Measurements from ENCODE around the gene VCL. TPM values are rescaled to one million over a fixed set of nuclear protein-coding genes. Genes with fewer than 3 reads are reported as not detected.
"Not testable (repeated sequence)": the region's sequence is repeated elsewhere in the genome, so short reads cannot be mapped to it uniquely, and the experiment has no call there.

VCL gene
- total and polyA plus RNA-seq, 8 donors: 8.6 to 51.7 (median 28.5) TPM

GRCh38 chr10:74139981-74140380 is 142.1 kb downstream of the VCL start:
- Histone ChIP-seq H3K4me3 (no peak overlapping the region), H3K36me3 (peaks cover 0 to 27% (median 5%) of the 10 kb centered on the region in 3 donors), H3K4me1 (peaks cover 4 to 7% (median 6%) of the 10 kb centered on the region in 3 donors), H3K27me3 (no peaks in the 10 kb centered on the region), H3K27ac (no peak overlapping the region), H3K9me3 (no peaks in the 10 kb centered on the region)
- DNase-seq: peak in 1 of 6 donors; percentile 54
- WGBS, 2 donors: 95 to 98% methylated on average over 17 to 18 of the region's 18 CpGs
- intact Hi-C loops (cut with DNase I): no loop called here
- no peak for TF ChIP-seq CTCF (IDR thresholded peaks at IDR 0.05)
- FAIRE-seq: no peak
- no peak for ATAC-seq

DNA sequence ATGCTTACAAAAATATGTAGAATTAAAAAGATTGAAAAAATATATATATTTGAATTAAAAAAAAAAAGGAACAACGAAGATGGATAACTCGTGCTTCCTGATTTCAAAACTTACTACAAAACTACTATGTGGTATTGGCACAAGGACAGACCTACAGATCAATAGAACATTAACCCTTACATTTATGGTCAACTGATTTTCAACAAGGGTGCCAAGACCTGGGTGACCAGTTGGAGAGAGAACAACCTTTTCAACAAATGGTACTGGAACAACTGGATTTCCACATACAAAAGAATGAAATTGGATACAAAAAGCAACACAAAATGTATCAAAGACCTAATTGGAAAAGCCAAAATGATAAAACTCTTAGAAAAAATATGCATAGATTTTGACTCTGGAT is 142.6 kb downstream of the VCL start:
- no peak for TF ChIP-seq CTCF (IDR thresholded peaks at IDR 0.05)
- no peaks in the 10 kb centered on the region for H3K27me3 ChIP-seq
- DNase-seq: no peak
- no peak overlapping the region for H3K27ac ChIP-seq
- no peak for ATAC-seq
- peaks cover 0 to 26% (median 5%) of the 10 kb centered on the region in 3 donors for H3K36me3 ChIP-seq
- H3K4me3 ChIP-seq: no peak overlapping the region
- peaks cover 0 to 7% (median 6%) of the 10 kb centered on the region in 3 donors for H3K4me1 ChIP-seq
- intact Hi-C loops (cut with DNase I): no loop called here
- no peaks in the 10 kb centered on the region for H3K9me3 ChIP-seq
- no peak for FAIRE-seq
- 7 to 12% methylated on average over 2 of the region's 2 CpGs for WGBS, 2 donors

DNA sequence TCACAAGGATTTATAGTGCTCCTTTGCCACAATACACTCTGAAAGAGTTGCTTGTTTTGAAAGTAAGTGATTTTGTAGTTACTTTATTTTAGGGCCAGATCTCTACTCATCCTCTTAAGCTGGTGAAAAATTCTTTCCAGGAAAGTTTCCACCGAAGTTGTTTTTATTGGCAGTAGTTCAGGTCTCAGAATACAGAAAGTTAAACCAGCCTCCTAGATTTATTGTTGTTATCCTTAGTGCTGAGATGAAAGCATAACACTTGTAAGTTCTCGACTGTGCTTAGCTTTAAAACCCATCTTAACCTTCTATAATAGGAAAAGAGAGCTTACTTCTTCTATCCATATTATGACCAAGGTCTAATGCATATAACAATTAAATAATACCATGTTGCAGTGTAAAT is 147.2 kb downstream of the VCL start:
- Histone ChIP-seq H3K36me3 (no peaks in the 10 kb centered on the region), H3K4me3 (no peak overlapping the region), H3K27me3 (no peaks in the 10 kb centered on the region), H3K27ac (no peak overlapping the region), H3K9me3 (no peaks in the 10 kb centered on the region), H3K4me1 (peaks cover 7 to 17% (median 8%) of the 10 kb centered on the region in 3 donors)
- DNase-seq (no peak), ATAC-seq (peak in 1 of 4 donors; percentile 64), FAIRE-seq (peak; percentile 94)
- WGBS, 2 donors: 16 to 22% methylated on average over 2 of the region's 2 CpGs
- intact Hi-C loops (cut with DNase I): no loop called here
- TF ChIP-seq CTCF (IDR thresholded peaks at IDR 0.05): no peak

- peaks cover 7 to 17% (median 8%) of the 10 kb centered on the region in 3 donors for H3K4me1 ChIP-seq
- WGBS, 2 donors: 97 to 98% methylated on average over 10 of the region's 10 CpGs
- intact Hi-C loops (cut with DNase I): not testable (repeated sequence)
Observed at GRCh38 chr10:74146980-74147379, 149.1 kb downstream of the VCL start.

GRCh38 chr10:74150204-74150989 is 152.5 kb downstream of the VCL start, which contains the start of gene AP3M1:
AP3M1 (minus strand) TSS chr10:74150828; CDS start chr10:74138379, 12,449 bp downstream.
- FAIRE-seq: no peak
- Histone ChIP-seq H3K4me3 (peak within 1 kb of the TSS; percentile 65 to 92 (median 82)), H3K4me1 (peaks cover 1 to 22% (median 19%) of the 10 kb centered on the region in 3 donors), H3K9me3 (no peaks in the 10 kb centered on the region), H3K36me3 (no peaks in the 10 kb centered on the region), H3K27ac (peak within 1 kb of the TSS; percentile 88 to 96 (median 93)), H3K27me3 (no peaks in the 10 kb centered on the region)
- intact Hi-C loops (cut with DNase I): no loop called here
- peak; percentile 81 to 91 (median 84) for DNase-seq
- ATAC-seq: peak; percentile 73 to 84 (median 76)
- TF ChIP-seq CTCF (IDR thresholded peaks at IDR 0.05): no peak
- WGBS, 2 donors: 0% methylated on average over 32 of the region's 32 CpGs

More at GRCh38 chr10:74146980-74147379, 149.1 kb downstream of the VCL start:
- ATAC-seq, DNase-seq, H3K27ac ChIP-seq, H3K9me3 ChIP-seq, H3K27me3 ChIP-seq, H3K36me3 ChIP-seq, H3K4me3 ChIP-seq, FAIRE-seq: not testable (repeated sequence)

All from pancreas (tissue), 10 donors.